ENCODE measurements around the gene YOD1. TPM values are rescaled to one million over a fixed set of nuclear protein-coding genes. Genes with fewer than 3 reads are reported as not detected.

The YOD1 gene
- total RNA-seq: 1 to 10 TPM; 3.5 to 4.7 TPM

- Histone ChIP-seq H3K27me3 (no peaks in the 10 kb centered on the region), H3K4me3 (peak within 1 kb of the TSS; percentile 79 to 83), H3K27ac (peak within 1 kb of the TSS; percentile 97 to 98), H3K36me3 (peaks cover 12% of the 10 kb centered on the region), H3K9me3 (no peaks in the 10 kb centered on the region), H3K4me1 (peaks cover 0 to 50% of the 10 kb centered on the region in 2 donors)
- DNase-seq (ENCODE audit: low spot score): no peak
- TF ChIP-seq CTCF (IDR thresholded peaks at IDR 0.05): no peak
Measured at GRCh38 chr1:207051191-207051943, at the start of gene YOD1. YOD1 (minus strand) TSS chr1:207051208; CDS start chr1:207051030, 178 bp downstream.

GRCh38 chr1:207097871-207098324 is 46.9 kb upstream of the YOD1 start:
- H3K4me1 ChIP-seq: no peaks in the 10 kb centered on the region
- H3K9me3 ChIP-seq: no peaks in the 10 kb centered on the region
- H3K27me3 ChIP-seq: no peaks in the 10 kb centered on the region
- no peaks in the 10 kb centered on the region for H3K36me3 ChIP-seq
- H3K27ac ChIP-seq: no peak overlapping the region
- TF ChIP-seq CTCF (IDR thresholded peaks at IDR 0.05): no peak
- no peak for DNase-seq (ENCODE audit: low spot score)
- no peak overlapping the region for H3K4me3 ChIP-seq

GRCh38 chr1:207093944-207094343 is 42.9 kb upstream of the YOD1 start:
- Histone ChIP-seq H3K9me3 (no peaks in the 10 kb centered on the region), H3K4me3 (no peak overlapping the region), H3K36me3 (no peaks in the 10 kb centered on the region), H3K27ac (no peak overlapping the region), H3K4me1 (no peaks in the 10 kb centered on the region), H3K27me3 (no peaks in the 10 kb centered on the region)
- no peak for DNase-seq (ENCODE audit: low spot score)
- no peak for TF ChIP-seq CTCF (IDR thresholded peaks at IDR 0.05)

GRCh38 chr1:207091200-207091908 is 40.3 kb upstream of the YOD1 start:
- no peaks in the 10 kb centered on the region for H3K27me3 ChIP-seq
- no peaks in the 10 kb centered on the region for H3K4me1 ChIP-seq
- no peaks in the 10 kb centered on the region for H3K9me3 ChIP-seq
- H3K4me3 ChIP-seq: no peak overlapping the region
- no peak for TF ChIP-seq CTCF (IDR thresholded peaks at IDR 0.05)
- H3K36me3 ChIP-seq: no peaks in the 10 kb centered on the region
- H3K27ac ChIP-seq: no peak overlapping the region
- no peak for DNase-seq (ENCODE audit: low spot score)

GRCh38 chr1:207089627-207090355 is 38.8 kb upstream of the YOD1 start:
- H3K4me1 ChIP-seq: peaks cover 0 to 2% of the 10 kb centered on the region in 2 donors
- no peaks in the 10 kb centered on the region for H3K36me3 ChIP-seq
- no peak for TF ChIP-seq CTCF (IDR thresholded peaks at IDR 0.05)
- no peaks in the 10 kb centered on the region for H3K9me3 ChIP-seq
- no peak for DNase-seq (ENCODE audit: low spot score)
- no peak overlapping the region for H3K27ac ChIP-seq
- no peak overlapping the region for H3K4me3 ChIP-seq
- H3K27me3 ChIP-seq: no peaks in the 10 kb centered on the region

Data from right atrium auricular region (tissue), 2 donors.